ENCODE measurements around the gene SRD5A2.

GRCh38 chr2:31580321-31581117, at the start of gene SRD5A2:
- TF ChIP-seq CTCF (IDR thresholded peaks at IDR 0.05) = no peak
- TF ChIP-seq POLR2A (IDR thresholded peaks at IDR 0.05) = no peak
